Posterior cingulate gyrus (tissue), 11 donors: ENCODE data around the gene SCEL.
"Not testable (repeated sequence)": the region's sequence is repeated elsewhere in the genome, so short reads cannot be mapped to it uniquely, and the experiment has no call there.

Experiments used
- DNase-seq, 10 donors: peaks; one replicate each; pipeline versions ENCODE4 v3.0.0 to v3.0.0-alpha.2; 2020 to 2021; ENCODE audit warnings: mixed read lengths in 3 of 10
- intact Hi-C: fragments of 100-400 bp; cut with DNase I; formaldehyde crosslinking; loops from one replicate; pipeline ENCODE4 v1.15.1; 2023

SCEL gene

GRCh38 chr13:77535448-77535847 is at the start of gene SCEL:
TSS of gene SCEL (plus strand) at chr13:77535706. CDS start at chr13:77555876, 20,170 bp downstream.
- DNase-seq = no peak
- intact Hi-C loops = no loop called here

GRCh38 chr13:77489566-77490337 is 45.8 kb upstream of the SCEL start:
- intact Hi-C loops = loop anchor here (5.0 kb wide), 2 partner anchors 263 to 633 kb away; no protein-coding TSS in a partner anchor

GRCh38 chr13:77492982-77493381 is 42.5 kb upstream of the SCEL start:
- DNase-seq = peak in 1 of 10 donors; percentile 11
- intact Hi-C loops = loop anchor here (2.0 to 5.0 kb wide), 3 partner anchors 72 to 629 kb away; no protein-coding TSS in a partner anchor

More at GRCh38 chr13:77489566-77490337, 45.8 kb upstream of the SCEL start:
- DNase-seq = no peak

GRCh38 chr13:77494226-77494625 is 41.3 kb upstream of the SCEL start:
- intact Hi-C loops = loop anchor here (5.0 kb wide), 2 partner anchors 258 to 628 kb away; no protein-coding TSS in a partner anchor
- DNase-seq = no peak

- no peak for DNase-seq
- intact Hi-C loops = no loop called here
Measured at GRCh38 chr13:77497350-77497749, 38.2 kb upstream of the SCEL start.

- intact Hi-C loops = no loop called here
Measured at GRCh38 chr13:77497835-77498234, 37.7 kb upstream of the SCEL start.

GRCh38 chr13:77502104-77502720 is 33.3 kb upstream of the SCEL start:
- DNase-seq = no peak
- intact Hi-C loops = no loop called here

More at GRCh38 chr13:77497835-77498234, 37.7 kb upstream of the SCEL start:
- no peak for DNase-seq

- intact Hi-C loops = no loop called here
- DNase-seq = no peak
Measured at GRCh38 chr13:77503398-77503797, 32.1 kb upstream of the SCEL start.

GRCh38 chr13:77506874-77507273 is 28.6 kb upstream of the SCEL start:
- no peak for DNase-seq
- intact Hi-C loops = no loop called here

- DNase-seq = no peak
- intact Hi-C loops = no loop called here
Measured at GRCh38 chr13:77507931-77508776, 27.4 kb upstream of the SCEL start.

GRCh38 chr13:77508959-77509620 is 26.4 kb upstream of the SCEL start:
- intact Hi-C loops = no loop called here
- DNase-seq = no peak

- intact Hi-C loops = no loop called here
- DNase-seq = no peak
Measured at GRCh38 chr13:77510156-77510555, 25.4 kb upstream of the SCEL start.

GRCh38 chr13:77511552-77511951 is 24.0 kb upstream of the SCEL start:
- intact Hi-C loops = no loop called here
- DNase-seq = no peak

GRCh38 chr13:77513719-77514335 is 21.7 kb upstream of the SCEL start:
- no peak for DNase-seq
- intact Hi-C loops = no loop called here

GRCh38 chr13:77514336-77514726 is 21.2 kb upstream of the SCEL start:
- no peak for DNase-seq
- intact Hi-C loops = no loop called here

GRCh38 chr13:77515785-77516184 is 19.7 kb upstream of the SCEL start:
- intact Hi-C loops = no loop called here
- no peak for DNase-seq

GRCh38 chr13:77516342-77516789 is 19.1 kb upstream of the SCEL start:
- no peak for DNase-seq
- intact Hi-C loops = no loop called here

GRCh38 chr13:77518266-77518665 is 17.2 kb upstream of the SCEL start:
- no peak for DNase-seq
- intact Hi-C loops = no loop called here

GRCh38 chr13:77519396-77519795 is 16.1 kb upstream of the SCEL start:
- intact Hi-C loops, DNase-seq: not testable (repeated sequence)

GRCh38 chr13:77519808-77520207 is 15.7 kb upstream of the SCEL start:
- intact Hi-C loops = no loop called here

More at GRCh38 chr13:77519808-77520207, 15.7 kb upstream of the SCEL start:
- no peak for DNase-seq
